K562 (cell line): ENCODE results near the gene RYR1. TPM values are rescaled to one million over a fixed set of nuclear protein-coding genes. Genes with fewer than 3 reads are reported as not detected.

ENCODE experiments used
- L3MBTL2 ChIP-seq: fragments of 450-650 bp; IDR thresholded peaks from 2 replicates; pipeline ENCODE4 v1.6.1; 2016; ENCODE audit warnings: mild to moderate bottlenecking, moderate library complexity
- MYC ChIP-seq, 2 experiments: fragments of 250-450 bp in 1 of 2; sonication (Bioruptor Pico) in 1 of 2; IDR thresholded peaks; 2 replicates each; pipeline versions ENCODE4 v1.5.1 to v1.6.1; 2012 to 2021; ENCODE audit warnings: low read depth in 2 of 2, borderline replicate concordance in 1 of 2, improper control_type of control experiment in 1 of 2, low read length in 1 of 2, mild to moderate bottlenecking in 1 of 2, moderate library complexity in 1 of 2
- NBN ChIP-seq: fragments of 450-650 bp; IDR thresholded peaks from 2 replicates; pipeline ENCODE4 v1.6.1; 2016; ENCODE audit warnings: low read depth, mild to moderate bottlenecking
- NRF1 ChIP-seq, 2 experiments: fragments of 450-650 bp; IDR thresholded peaks in 1 of 2; conservative IDR thresholded peaks in 1 of 2; 2 replicates each; pipeline ENCODE4 v1.6.1; 2014; ENCODE audit warnings: mild to moderate bottlenecking in 2 of 2
- RBBP5 ChIP-seq: fragments of 200-600 bp; sonication (generic); IDR thresholded peaks from 2 replicates; pipeline ENCODE4 v1.6.1; 2012; ENCODE audit warnings: borderline replicate concordance, mild to moderate bottlenecking, low read length, control low read depth, inconsistent platforms; ENCODE audit not compliant: insufficient read depth, poor library complexity, severe bottlenecking
- SMAD2 ChIP-seq: fragments of 150-350 bp; IDR thresholded peaks from 2 replicates; pipeline ENCODE4 v1.6.1; 2014; ENCODE audit warnings: low read depth, mild to moderate bottlenecking, low read length
- SNRNP70 ChIP-seq: fragments of 200-400 bp; formaldehyde crosslinking; optimal IDR thresholded peaks from 2 replicates; pipeline ENCODE3; 2017; ENCODE audit warnings: low read depth, low read length
- SREBF1 ChIP-seq: fragments of 150-350 bp; IDR thresholded peaks from 2 replicates; pipeline ENCODE4 v1.6.1; 2014; ENCODE audit warnings: antibody characterized with exemption, low read depth, low read length, borderline replicate concordance
- SREBF2 ChIP-seq: sonication (generic); formaldehyde crosslinking; IDR thresholded peaks from 2 replicates; pipeline ENCODE4 v1.4.0; 2020; ENCODE audit warnings: mild to moderate bottlenecking, missing genetic modification reagents
- ZC3H4 ChIP-seq: sonication (generic); formaldehyde crosslinking; IDR thresholded peaks from 2 replicates; pipeline ENCODE4 v1.9.0; 2021; ENCODE audit warnings: missing genetic modification reagents, borderline replicate concordance
- ZFP30 ChIP-seq: fragments of 250-450 bp; sonication (Bioruptor Pico); IDR thresholded peaks from 2 replicates; pipeline ENCODE4 v1.8.0; 2022; ENCODE audit warnings: moderate library complexity, mild to moderate bottlenecking, inconsistent platforms, borderline replicate concordance
- ZNF197 ChIP-seq: fragments of 200-800 bp; sonication (Bioruptor generic); IDR thresholded peaks from 2 replicates; pipeline ENCODE4 v1.6.1; 2016; ENCODE audit warnings: low read depth, missing genetic modification characterization, missing compliant biosample characterization
- polyA plus RNA-seq, 8 experiments: library from polyadenylated mRNA; depleted of rRNA in 4 of 8; stranded (reverse) in 5 of 8; unstranded in 3 of 8; fragments of >200 nt; fragmentation: Nextera tagmentation in 2 of 8; fragmentation: Illumina TruSeq in 1 of 8; extraction: Ambion mirVana in 2 of 8; extraction: Trizol in 1 of 8; gene quantifications; 2 replicates each; pipeline versions ENCODE4 v1.2.1 to v1.2.3, GENCODE V29; 2011 to 2014; ENCODE audit warnings: inconsistent platforms in 1 of 8, missing spikeins in 1 of 8
- total RNA-seq, 7 experiments: library from RNA; depleted of rRNA in 6 of 7; stranded (reverse); fragments of >200 nt in 6 of 7; fragmentation: Illumina TruSeq in 2 of 7; extraction: Trizol in 2 of 7; gene quantifications; 2 replicates each; pipeline versions ENCODE4 v1.2.1 to v1.2.3, GENCODE V29; 2011 to 2021; ENCODE audit warnings: low replicate concordance in 1 of 7
- TF ChIP-seq, protein P1 (sequence below): sonication (generic); formaldehyde crosslinking; IDR thresholded peaks from 2 replicates; pipeline ENCODE4 v1.8.1; 2023; ENCODE audit warnings: mild to moderate bottlenecking, missing genetic modification reagents, moderate library complexity
- TF ChIP-seq, protein P2 (sequence below): fragments of 250-450 bp; sonication (Bioruptor Pico); IDR thresholded peaks from 2 replicates; pipeline ENCODE4 v1.8.0; 2022; ENCODE audit warnings: inconsistent platforms
- TF ChIP-seq, protein P3 (sequence below), 2 experiments: fragments of 450-650 bp; formaldehyde crosslinking in 1 of 2; IDR thresholded peaks; 2 replicates each; pipeline versions ENCODE4 v1.4.0 to v1.6.1; 2014 to 2020; ENCODE audit warnings: mild to moderate bottlenecking in 2 of 2, borderline replicate concordance in 1 of 2, low read depth in 1 of 2

The RYR1 gene
- total and polyA plus RNA-seq, 9 of the 15 experiments (the other 6 are each of a cell fraction or from before 2014, with no cell fraction given): 0.11 to 7.4 (median 3.7) TPM

- TF ChIP-seq SNRNP70 (no peak), MYC (IDR thresholded peaks at IDR 0.05; ENCODE audit: low read depth, low read length) (peak; percentile 69), MYC (CRISPR knock-in tag; IDR thresholded peaks at IDR 0.05; ENCODE audit: borderline replicate concordance, low read depth) (no peak), ZNF197 (CRISPR knock-in tag) (peak; percentile 78), NRF1 (conservative IDR thresholded peaks at IDR 0.05 in 1 of 2, IDR thresholded peaks at IDR 0.05 in 1 of 2) (peak in 1 of 2 experiments; percentile 63), ZFP30 (CRISPR knock-in tag) (no peak), SMAD2 (no peak), NBN (peak; percentile 98), ZC3H4 (CRISPR knock-in tag) (no peak), L3MBTL2 (peak; percentile 84), RBBP5 (peak; percentile 35), SREBF2 (no peak), SREBF1 (peak; percentile 69; the same call in 1 of the 2 replicates)
- TF ChIP-seq, protein P1, sequence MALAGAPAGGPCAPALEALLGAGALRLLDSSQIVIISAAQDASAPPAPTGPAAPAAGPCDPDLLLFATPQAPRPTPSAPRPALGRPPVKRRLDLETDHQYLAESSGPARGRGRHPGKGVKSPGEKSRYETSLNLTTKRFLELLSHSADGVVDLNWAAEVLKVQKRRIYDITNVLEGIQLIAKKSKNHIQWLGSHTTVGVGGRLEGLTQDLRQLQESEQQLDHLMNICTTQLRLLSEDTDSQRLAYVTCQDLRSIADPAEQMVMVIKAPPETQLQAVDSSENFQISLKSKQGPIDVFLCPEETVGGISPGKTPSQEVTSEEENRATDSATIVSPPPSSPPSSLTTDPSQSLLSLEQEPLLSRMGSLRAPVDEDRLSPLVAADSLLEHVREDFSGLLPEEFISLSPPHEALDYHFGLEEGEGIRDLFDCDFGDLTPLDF: no peak
- TF ChIP-seq, protein P2, sequence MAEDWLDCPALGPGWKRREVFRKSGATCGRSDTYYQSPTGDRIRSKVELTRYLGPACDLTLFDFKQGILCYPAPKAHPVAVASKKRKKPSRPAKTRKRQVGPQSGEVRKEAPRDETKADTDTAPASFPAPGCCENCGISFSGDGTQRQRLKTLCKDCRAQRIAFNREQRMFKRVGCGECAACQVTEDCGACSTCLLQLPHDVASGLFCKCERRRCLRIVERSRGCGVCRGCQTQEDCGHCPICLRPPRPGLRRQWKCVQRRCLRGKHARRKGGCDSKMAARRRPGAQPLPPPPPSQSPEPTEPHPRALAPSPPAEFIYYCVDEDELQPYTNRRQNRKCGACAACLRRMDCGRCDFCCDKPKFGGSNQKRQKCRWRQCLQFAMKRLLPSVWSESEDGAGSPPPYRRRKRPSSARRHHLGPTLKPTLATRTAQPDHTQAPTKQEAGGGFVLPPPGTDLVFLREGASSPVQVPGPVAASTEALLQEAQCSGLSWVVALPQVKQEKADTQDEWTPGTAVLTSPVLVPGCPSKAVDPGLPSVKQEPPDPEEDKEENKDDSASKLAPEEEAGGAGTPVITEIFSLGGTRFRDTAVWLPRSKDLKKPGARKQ (CRISPR knock-in tag): no peak
- TF ChIP-seq, protein P3, sequence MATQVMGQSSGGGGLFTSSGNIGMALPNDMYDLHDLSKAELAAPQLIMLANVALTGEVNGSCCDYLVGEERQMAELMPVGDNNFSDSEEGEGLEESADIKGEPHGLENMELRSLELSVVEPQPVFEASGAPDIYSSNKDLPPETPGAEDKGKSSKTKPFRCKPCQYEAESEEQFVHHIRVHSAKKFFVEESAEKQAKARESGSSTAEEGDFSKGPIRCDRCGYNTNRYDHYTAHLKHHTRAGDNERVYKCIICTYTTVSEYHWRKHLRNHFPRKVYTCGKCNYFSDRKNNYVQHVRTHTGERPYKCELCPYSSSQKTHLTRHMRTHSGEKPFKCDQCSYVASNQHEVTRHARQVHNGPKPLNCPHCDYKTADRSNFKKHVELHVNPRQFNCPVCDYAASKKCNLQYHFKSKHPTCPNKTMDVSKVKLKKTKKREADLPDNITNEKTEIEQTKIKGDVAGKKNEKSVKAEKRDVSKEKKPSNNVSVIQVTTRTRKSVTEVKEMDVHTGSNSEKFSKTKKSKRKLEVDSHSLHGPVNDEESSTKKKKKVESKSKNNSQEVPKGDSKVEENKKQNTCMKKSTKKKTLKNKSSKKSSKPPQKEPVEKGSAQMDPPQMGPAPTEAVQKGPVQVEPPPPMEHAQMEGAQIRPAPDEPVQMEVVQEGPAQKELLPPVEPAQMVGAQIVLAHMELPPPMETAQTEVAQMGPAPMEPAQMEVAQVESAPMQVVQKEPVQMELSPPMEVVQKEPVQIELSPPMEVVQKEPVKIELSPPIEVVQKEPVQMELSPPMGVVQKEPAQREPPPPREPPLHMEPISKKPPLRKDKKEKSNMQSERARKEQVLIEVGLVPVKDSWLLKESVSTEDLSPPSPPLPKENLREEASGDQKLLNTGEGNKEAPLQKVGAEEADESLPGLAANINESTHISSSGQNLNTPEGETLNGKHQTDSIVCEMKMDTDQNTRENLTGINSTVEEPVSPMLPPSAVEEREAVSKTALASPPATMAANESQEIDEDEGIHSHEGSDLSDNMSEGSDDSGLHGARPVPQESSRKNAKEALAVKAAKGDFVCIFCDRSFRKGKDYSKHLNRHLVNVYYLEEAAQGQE (IDR thresholded peaks at IDR 0.05; ENCODE audit: borderline replicate concordance): peak; percentile 76; the same call in 1 of the 2 replicates
- TF ChIP-seq, protein P3 (CRISPR knock-in tag; IDR thresholded peaks at IDR 0.05; ENCODE audit: low read depth): no peak
Measured at GRCh38 chr19:38543807-38544568, 110.5 kb downstream of the RYR1 start (continued).
